ENCODE data around the gene CTAGE9.

The CTAGE9 gene

DNA sequence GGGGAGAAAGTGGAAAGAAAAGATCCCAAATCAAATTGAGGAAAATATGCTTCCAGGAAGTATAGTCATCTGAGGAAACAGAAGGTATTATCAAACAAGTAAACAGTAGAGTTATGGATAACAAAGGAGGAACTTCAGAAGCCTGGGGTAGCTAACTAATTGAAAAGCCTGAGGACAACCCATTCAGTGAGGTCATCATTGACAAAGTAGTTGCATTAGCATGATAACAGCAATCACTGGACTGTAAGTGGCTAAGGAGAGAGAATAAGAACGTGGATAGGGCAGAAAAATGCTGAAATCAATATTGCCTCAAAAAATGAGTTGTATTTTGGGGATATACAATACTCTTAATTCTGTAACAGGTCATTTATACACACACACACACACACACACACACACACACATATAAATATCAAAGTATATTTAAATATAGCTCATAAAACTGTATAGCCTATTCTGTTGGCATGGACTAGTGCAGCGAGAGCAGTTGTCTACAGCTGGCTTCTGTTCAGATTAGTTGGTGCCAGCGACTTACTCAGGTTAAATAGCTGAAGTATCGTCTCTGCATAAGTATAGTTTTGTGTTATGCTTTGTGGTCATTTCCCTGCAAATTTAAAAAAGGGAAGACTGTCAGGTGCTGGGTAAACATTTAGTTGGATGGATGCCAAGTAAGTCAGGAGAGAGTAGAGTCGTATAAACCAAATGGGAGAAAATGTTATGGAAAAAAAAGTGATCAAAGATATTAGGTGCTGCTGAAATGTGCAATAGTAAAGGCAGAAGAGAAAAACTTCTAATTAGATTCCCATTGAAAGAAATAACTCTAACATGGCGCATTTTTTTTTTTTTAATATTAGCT, 33.8 kb upstream of the CTAGE9 start:
- no peak overlapping the region for H3K9ac ChIP-seq (ENCODE audit: low read depth in 1 of 2, low read length in 2 of 2)
- H3K4me3 ChIP-seq (ENCODE audit: low read length in 2 of 2) = no peak overlapping the region
- H3K36me3 ChIP-seq (ENCODE audit: control insufficient read depth in 2 of 2, insufficient read depth in 2 of 2, low read length in 2 of 2) = no peaks in the 10 kb centered on the region
- H3K9me3 ChIP-seq (ENCODE audit: control insufficient read depth in 2 of 2, low read length in 2 of 2) = no peaks in the 10 kb centered on the region
- H3K4me1 ChIP-seq (ENCODE audit: control insufficient read depth in 2 of 2, insufficient read depth in 2 of 2, low read length in 2 of 2) = no peaks in the 10 kb centered on the region
- H3K27ac ChIP-seq (ENCODE audit: low read depth in 2 of 2, low read length in 2 of 2) = no peak overlapping the region
- H3K27me3 ChIP-seq (ENCODE audit: control insufficient read depth in 2 of 2, insufficient read depth in 2 of 2, low read length in 2 of 2) = no peaks in the 10 kb centered on the region

DNA sequence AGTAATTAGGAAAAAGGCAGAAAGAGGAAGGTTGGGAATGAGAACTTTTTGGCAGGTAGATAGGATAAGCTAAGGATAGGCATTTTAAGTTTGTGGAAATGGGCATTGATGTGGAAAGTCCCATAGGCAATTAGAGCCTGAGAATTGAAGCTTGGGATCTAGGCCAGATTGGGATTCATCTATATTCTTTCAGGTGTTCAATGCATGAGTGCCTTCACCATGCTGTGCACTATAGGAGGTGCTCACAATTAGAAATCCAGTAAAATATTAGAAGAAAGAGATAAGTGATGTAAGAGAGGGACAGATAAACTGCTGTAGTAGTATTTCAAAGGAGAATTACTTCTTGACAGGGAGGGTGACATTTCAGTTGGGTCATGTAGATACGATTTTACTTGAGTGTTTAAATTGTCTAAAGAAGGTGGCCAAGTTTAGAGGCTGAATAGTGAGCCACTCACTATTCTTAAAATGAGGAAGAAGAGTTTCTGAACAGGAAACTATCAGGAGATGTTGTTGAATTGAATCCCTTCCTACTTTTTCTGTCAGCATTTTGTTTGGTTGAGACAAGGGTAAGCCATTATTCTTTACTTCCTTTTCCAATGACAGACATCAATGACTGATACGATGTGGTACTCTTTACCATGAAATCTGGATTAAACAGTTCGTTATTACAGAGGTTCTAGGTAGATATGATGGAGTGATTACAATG, 31.0 kb upstream of the CTAGE9 start:
- Histone ChIP-seq H3K27ac (ENCODE audit: low read depth in 2 of 2, low read length in 2 of 2) (no peak overlapping the region), H3K4me1 (ENCODE audit: control insufficient read depth in 2 of 2, insufficient read depth in 2 of 2, low read length in 2 of 2) (no peaks in the 10 kb centered on the region)

DNA sequence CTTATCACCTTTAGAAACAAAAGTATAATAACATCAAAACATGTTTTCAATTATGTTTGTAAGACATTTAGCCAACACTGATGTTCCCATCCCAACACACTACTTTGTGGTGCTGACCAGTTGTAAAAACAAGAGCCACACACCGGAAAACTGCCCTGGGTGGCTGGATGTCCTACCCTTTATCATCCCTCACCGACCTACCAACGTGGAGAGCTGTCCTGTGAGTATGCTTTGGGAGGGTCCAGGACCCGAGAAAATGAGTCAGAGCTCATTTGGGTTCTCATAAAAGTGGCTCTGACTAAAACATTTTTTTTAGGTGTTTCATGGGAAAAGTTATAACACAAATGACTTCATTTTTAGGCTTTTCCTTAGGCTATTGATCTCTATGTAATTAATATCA, 29.3 kb upstream of the CTAGE9 start:
- no peak overlapping the region for H3K4me3 ChIP-seq (ENCODE audit: low read length in 2 of 2)

More for the DNA sequence above, 31.0 kb upstream of the CTAGE9 start:
- Histone ChIP-seq H3K9ac (ENCODE audit: low read depth in 1 of 2, low read length in 2 of 2) (no peak overlapping the region), H3K36me3 (ENCODE audit: control insufficient read depth in 2 of 2, insufficient read depth in 2 of 2, low read length in 2 of 2) (no peaks in the 10 kb centered on the region), H3K4me3 (ENCODE audit: low read length in 2 of 2) (no peak overlapping the region), H3K9me3 (ENCODE audit: control insufficient read depth in 2 of 2, low read length in 2 of 2) (no peaks in the 10 kb centered on the region), H3K27me3 (ENCODE audit: control insufficient read depth in 2 of 2, insufficient read depth in 2 of 2, low read length in 2 of 2) (no peaks in the 10 kb centered on the region)

GRCh38 chr6:131739136-131739535, 28.3 kb upstream of the CTAGE9 start:
- no peaks in the 10 kb centered on the region for H3K27me3 ChIP-seq (ENCODE audit: control insufficient read depth in 2 of 2, insufficient read depth in 2 of 2, low read length in 2 of 2)

More for the DNA sequence above, 29.3 kb upstream of the CTAGE9 start:
- Histone ChIP-seq H3K9ac (ENCODE audit: low read depth in 1 of 2, low read length in 2 of 2) (no peak overlapping the region), H3K27me3 (ENCODE audit: control insufficient read depth in 2 of 2, insufficient read depth in 2 of 2, low read length in 2 of 2) (no peaks in the 10 kb centered on the region), H3K4me1 (ENCODE audit: control insufficient read depth in 2 of 2, insufficient read depth in 2 of 2, low read length in 2 of 2) (no peaks in the 10 kb centered on the region), H3K27ac (ENCODE audit: low read depth in 2 of 2, low read length in 2 of 2) (no peak overlapping the region), H3K36me3 (ENCODE audit: control insufficient read depth in 2 of 2, insufficient read depth in 2 of 2, low read length in 2 of 2) (peaks cover 0 to 2% of the 10 kb centered on the region in 2 donors), H3K9me3 (ENCODE audit: control insufficient read depth in 2 of 2, low read length in 2 of 2) (no peaks in the 10 kb centered on the region)

GRCh38 chr6:131736811-131737210, 26.0 kb upstream of the CTAGE9 start:
- Histone ChIP-seq H3K9me3 (ENCODE audit: control insufficient read depth in 2 of 2, low read length in 2 of 2) (no peaks in the 10 kb centered on the region), H3K4me1 (ENCODE audit: control insufficient read depth in 2 of 2, insufficient read depth in 2 of 2, low read length in 2 of 2) (no peaks in the 10 kb centered on the region), H3K36me3 (ENCODE audit: control insufficient read depth in 2 of 2, insufficient read depth in 2 of 2, low read length in 2 of 2) (peaks cover 0 to 5% of the 10 kb centered on the region in 2 donors), H3K27me3 (ENCODE audit: control insufficient read depth in 2 of 2, insufficient read depth in 2 of 2, low read length in 2 of 2) (no peaks in the 10 kb centered on the region), H3K27ac (ENCODE audit: low read depth in 2 of 2, low read length in 2 of 2) (no peak overlapping the region), H3K4me3 (ENCODE audit: low read length in 2 of 2) (no peak overlapping the region), H3K9ac (ENCODE audit: low read depth in 1 of 2, low read length in 2 of 2) (no peak overlapping the region)

More at GRCh38 chr6:131739136-131739535, 28.3 kb upstream of the CTAGE9 start:
- Histone ChIP-seq H3K4me3 (ENCODE audit: low read length in 2 of 2) (no peak overlapping the region), H3K9ac (ENCODE audit: low read depth in 1 of 2, low read length in 2 of 2) (no peak overlapping the region), H3K9me3 (ENCODE audit: control insufficient read depth in 2 of 2, low read length in 2 of 2) (no peaks in the 10 kb centered on the region), H3K36me3 (ENCODE audit: control insufficient read depth in 2 of 2, insufficient read depth in 2 of 2, low read length in 2 of 2) (peaks cover 0 to 2% of the 10 kb centered on the region in 2 donors), H3K27ac (ENCODE audit: low read depth in 2 of 2, low read length in 2 of 2) (no peak overlapping the region), H3K4me1 (ENCODE audit: control insufficient read depth in 2 of 2, insufficient read depth in 2 of 2, low read length in 2 of 2) (no peaks in the 10 kb centered on the region)

DNA sequence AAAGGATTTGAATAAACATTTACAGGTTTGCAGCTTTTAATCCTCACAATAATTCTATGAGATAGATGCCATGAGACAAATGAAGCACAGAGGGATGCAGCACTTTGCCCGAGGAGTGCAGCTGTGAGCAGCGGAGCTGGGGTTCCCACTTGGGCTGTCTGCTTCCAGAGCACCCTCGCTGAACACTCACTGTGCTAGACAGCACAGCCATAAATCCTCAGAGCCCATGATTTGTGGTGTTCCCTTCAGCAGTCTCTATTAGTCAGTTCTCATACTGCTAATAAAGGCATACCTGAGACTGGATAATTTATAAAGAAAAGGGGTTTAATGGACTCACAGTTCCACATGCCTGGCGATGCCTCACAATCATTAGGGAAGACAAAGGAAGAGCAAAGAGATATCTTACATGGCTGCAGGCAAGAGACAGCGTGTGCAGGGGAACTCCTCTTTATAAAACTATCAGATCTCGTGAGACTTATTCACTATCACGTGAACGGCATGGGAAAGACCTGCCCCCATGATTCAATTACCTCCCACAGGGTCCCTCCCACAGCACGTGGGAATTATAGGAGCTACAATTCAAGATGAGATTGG, 25.3 kb upstream of the CTAGE9 start:
- no peaks in the 10 kb centered on the region for H3K9me3 ChIP-seq (ENCODE audit: control insufficient read depth in 2 of 2, low read length in 2 of 2)
- no peak overlapping the region for H3K27ac ChIP-seq (ENCODE audit: low read depth in 2 of 2, low read length in 2 of 2)
- H3K4me3 ChIP-seq (ENCODE audit: low read length in 2 of 2) = no peak overlapping the region
- H3K9ac ChIP-seq (ENCODE audit: low read depth in 1 of 2, low read length in 2 of 2) = no peak overlapping the region
- no peaks in the 10 kb centered on the region for H3K4me1 ChIP-seq (ENCODE audit: control insufficient read depth in 2 of 2, insufficient read depth in 2 of 2, low read length in 2 of 2)
- no peaks in the 10 kb centered on the region for H3K27me3 ChIP-seq (ENCODE audit: control insufficient read depth in 2 of 2, insufficient read depth in 2 of 2, low read length in 2 of 2)
- H3K36me3 ChIP-seq (ENCODE audit: control insufficient read depth in 2 of 2, insufficient read depth in 2 of 2, low read length in 2 of 2) = peaks cover 0 to 5% of the 10 kb centered on the region in 2 donors

- Histone ChIP-seq H3K4me1 (ENCODE audit: control insufficient read depth in 2 of 2, insufficient read depth in 2 of 2, low read length in 2 of 2) (no peaks in the 10 kb centered on the region), H3K27ac (ENCODE audit: low read depth in 2 of 2, low read length in 2 of 2) (no peak overlapping the region), H3K4me3 (ENCODE audit: low read length in 2 of 2) (no peak overlapping the region), H3K9me3 (ENCODE audit: control insufficient read depth in 2 of 2, low read length in 2 of 2) (no peaks in the 10 kb centered on the region), H3K9ac (ENCODE audit: low read depth in 1 of 2, low read length in 2 of 2) (no peak overlapping the region), H3K36me3 (ENCODE audit: control insufficient read depth in 2 of 2, insufficient read depth in 2 of 2, low read length in 2 of 2) (peaks cover 0 to 5% of the 10 kb centered on the region in 2 donors), H3K27me3 (ENCODE audit: control insufficient read depth in 2 of 2, insufficient read depth in 2 of 2, low read length in 2 of 2) (no peaks in the 10 kb centered on the region)
These were observed 22.7 kb upstream of the CTAGE9 start for GRCh38 chr6:131733376-131734016.

DNA sequence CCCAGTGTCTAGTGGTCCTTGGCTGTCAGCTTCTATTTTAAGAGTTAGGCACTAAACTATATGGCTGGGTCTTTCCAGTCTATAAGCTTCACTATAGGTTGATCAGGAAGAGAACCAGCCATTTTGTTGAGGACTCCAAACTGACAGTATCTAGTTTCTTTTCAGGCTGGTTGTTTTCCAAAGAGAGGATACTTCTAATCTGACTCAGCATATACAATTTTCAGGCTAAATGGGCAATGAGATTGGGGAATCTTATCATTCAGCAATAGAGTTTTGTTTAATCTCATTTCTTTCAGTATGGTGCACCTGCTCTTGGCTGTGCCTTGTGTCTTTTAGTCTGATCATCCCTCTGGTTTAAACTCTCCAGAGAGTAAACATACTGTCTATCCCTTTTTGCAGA, 20.4 kb upstream of the CTAGE9 start:
- Histone ChIP-seq H3K4me3 (ENCODE audit: low read length in 2 of 2) (no peak overlapping the region), H3K36me3 (ENCODE audit: control insufficient read depth in 2 of 2, insufficient read depth in 2 of 2, low read length in 2 of 2) (peaks cover 5 to 7% of the 10 kb centered on the region in 2 donors), H3K4me1 (ENCODE audit: control insufficient read depth in 2 of 2, insufficient read depth in 2 of 2, low read length in 2 of 2) (no peaks in the 10 kb centered on the region), H3K9ac (ENCODE audit: low read depth in 1 of 2, low read length in 2 of 2) (no peak overlapping the region), H3K9me3 (ENCODE audit: control insufficient read depth in 2 of 2, low read length in 2 of 2) (no peaks in the 10 kb centered on the region), H3K27me3 (ENCODE audit: control insufficient read depth in 2 of 2, insufficient read depth in 2 of 2, low read length in 2 of 2) (no peaks in the 10 kb centered on the region), H3K27ac (ENCODE audit: low read depth in 2 of 2, low read length in 2 of 2) (no peak overlapping the region)

GRCh38 chr6:131730264-131730663, 19.4 kb upstream of the CTAGE9 start:
- no peaks in the 10 kb centered on the region for H3K4me1 ChIP-seq (ENCODE audit: control insufficient read depth in 2 of 2, insufficient read depth in 2 of 2, low read length in 2 of 2)
- no peaks in the 10 kb centered on the region for H3K27me3 ChIP-seq (ENCODE audit: control insufficient read depth in 2 of 2, insufficient read depth in 2 of 2, low read length in 2 of 2)
- H3K4me3 ChIP-seq (ENCODE audit: low read length in 2 of 2) = no peak overlapping the region
- peaks cover 3 to 7% of the 10 kb centered on the region in 2 donors for H3K36me3 ChIP-seq (ENCODE audit: control insufficient read depth in 2 of 2, insufficient read depth in 2 of 2, low read length in 2 of 2)
- H3K9ac ChIP-seq (ENCODE audit: low read depth in 1 of 2, low read length in 2 of 2) = no peak overlapping the region
- no peaks in the 10 kb centered on the region for H3K9me3 ChIP-seq (ENCODE audit: control insufficient read depth in 2 of 2, low read length in 2 of 2)
- no peak overlapping the region for H3K27ac ChIP-seq (ENCODE audit: low read depth in 2 of 2, low read length in 2 of 2)

Data from mucosa of rectum (tissue), 2 donors.